NCI-H524 (cell line): Measurements from ENCODE around the gene ATL1.
"Not testable (repeated sequence)": the region's sequence is repeated elsewhere in the genome, so short reads cannot be mapped to it uniquely, and the experiment has no call there.

Experiments
- DNase-seq, 2 experiments: peaks; one replicate each; lab custom pipeline; 2025; lab: John Stamatoyannopoulos, UW

The ATL1 gene

GRCh38 chr14:50602035-50602434, 42.1 kb downstream of the ATL1 start:
- no peak for DNase-seq

GRCh38 chr14:50603565-50603964, 43.6 kb downstream of the ATL1 start:
- DNase-seq, result no peak

DNA sequence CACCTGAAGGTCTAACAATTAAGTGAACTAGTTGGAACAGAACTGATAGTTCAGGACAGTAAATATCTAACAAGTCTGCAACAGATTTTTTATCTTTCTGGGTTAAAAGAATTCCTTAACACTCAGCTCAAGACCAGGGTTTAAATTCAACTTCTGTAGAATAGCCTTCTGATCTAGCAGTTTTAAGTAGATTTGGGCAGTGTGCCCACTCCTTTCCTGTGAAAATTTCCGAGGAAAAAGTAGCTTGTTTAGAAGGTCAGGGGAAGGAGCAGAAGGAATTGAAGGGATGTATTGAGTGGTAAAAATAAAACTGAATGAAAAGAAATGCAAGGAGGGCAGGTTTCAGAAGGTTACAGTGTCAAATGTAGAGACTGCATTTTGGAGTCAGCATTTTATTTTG, 45.8 kb downstream of the ATL1 start:
- no peak for DNase-seq

- no peak for DNase-seq
Measured at GRCh38 chr14:50606468-50606867, 46.5 kb downstream of the ATL1 start.

DNA sequence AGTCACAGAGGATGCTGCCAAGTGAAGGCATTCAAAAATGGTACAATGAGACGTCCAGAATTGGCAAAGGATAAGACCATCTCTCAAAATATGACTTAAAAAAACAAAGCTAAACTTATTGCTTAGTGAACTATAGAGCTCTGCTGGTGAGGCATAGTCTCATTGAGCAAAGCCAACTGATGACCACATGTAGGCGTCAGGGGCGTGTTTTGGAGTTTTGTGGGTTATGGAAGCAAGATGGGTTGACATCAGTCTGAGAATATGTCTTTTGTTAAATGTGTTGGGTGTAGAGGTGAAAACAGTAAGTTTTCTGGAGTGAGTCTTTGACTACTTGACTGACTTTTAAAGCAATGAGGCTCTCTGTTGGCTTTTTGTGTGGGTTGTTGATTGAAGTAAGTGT, 47.2 kb downstream of the ATL1 start:
- DNase-seq, result no peak

- DNase-seq, result no peak
Measured at GRCh38 chr14:50607761-50608160, 47.8 kb downstream of the ATL1 start.

DNA sequence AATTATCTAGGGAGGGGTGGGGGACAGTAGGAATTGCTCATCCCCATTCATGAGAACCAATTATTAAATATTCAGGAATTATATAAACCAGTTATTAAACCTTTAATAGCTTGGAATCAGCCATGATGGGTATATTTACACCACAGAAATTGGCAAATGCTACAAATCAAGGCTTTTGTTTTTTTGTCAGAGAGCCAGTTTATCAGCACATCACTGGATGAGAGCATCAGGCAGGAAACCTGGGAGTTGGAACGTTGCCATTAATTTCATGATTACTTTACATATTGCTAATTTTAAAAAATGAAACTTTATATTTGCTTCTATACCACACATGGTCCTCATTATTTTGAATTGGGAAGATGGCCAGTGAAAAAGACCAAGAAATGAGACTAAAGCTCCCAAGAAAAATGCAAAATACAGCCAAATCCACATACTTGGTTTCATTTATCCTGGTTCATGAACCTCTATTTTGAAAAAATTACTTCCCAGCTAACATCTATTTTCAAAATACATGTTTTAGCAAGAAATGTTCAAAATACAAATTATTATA, 48.4 kb downstream of the ATL1 start:
- no peak for DNase-seq

GRCh38 chr14:50610465-50610864, 50.5 kb downstream of the ATL1 start:
- no peak for DNase-seq

DNA sequence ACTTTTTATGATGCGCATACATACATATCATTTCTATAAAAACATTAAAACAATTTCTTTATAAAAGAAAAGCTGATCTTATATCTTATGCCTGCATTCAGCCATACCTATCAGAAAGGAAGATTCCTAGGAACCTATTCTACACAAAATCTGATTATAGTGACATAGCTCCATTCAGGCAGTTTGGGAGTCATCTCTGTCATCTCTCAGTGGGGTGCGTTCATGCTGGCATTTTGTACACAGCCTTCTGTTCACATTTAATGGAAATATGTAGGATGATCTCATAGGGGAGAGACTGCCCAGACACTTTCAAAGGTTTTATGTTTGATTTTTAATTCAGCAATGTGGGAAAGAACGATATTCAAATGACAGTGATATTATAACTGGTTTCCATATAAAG, 52.9 kb downstream of the ATL1 start:
- no peak for DNase-seq

DNA sequence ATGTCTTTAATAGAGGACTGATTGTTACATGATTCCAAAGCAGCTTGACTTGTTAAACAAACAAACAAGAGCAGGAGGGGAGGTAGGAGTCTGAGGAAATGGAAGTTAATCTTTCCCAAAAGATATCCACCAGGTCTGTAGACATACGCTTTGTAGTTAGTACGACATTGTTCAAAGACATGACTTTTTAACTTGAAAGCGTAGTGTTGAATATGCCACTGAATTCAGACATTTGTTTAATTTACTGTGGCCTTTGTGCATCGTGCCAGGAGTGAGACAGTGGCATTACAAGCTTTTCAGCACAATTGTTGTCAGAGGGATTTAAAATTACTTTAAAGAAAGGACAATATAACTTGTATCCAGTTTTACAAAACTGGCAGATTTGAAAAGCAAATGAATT, 55.1 kb downstream of the ATL1 start:
- no peak for DNase-seq

DNA sequence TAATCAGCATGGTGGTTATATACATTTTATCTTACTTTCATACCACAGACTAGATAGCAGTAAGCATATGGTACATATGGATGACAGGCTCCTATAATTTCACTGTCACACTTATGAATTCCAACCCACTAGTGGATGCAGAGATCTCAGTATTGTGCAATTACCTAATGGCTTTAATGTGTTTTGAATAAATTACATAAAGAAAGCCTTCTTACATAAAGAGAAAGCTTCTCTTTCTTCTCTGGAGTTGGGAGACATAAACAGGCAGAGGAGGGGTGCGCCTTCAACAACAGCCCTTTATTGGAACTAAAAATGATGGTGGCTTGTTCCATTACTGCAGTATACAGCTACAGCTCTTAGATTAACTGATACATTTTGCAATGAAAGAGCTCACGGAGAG, 55.6 kb downstream of the ATL1 start:
- DNase-seq, result no peak

GRCh38 chr14:50616275-50616674, 56.3 kb downstream of the ATL1 start:
- no peak for DNase-seq

DNA sequence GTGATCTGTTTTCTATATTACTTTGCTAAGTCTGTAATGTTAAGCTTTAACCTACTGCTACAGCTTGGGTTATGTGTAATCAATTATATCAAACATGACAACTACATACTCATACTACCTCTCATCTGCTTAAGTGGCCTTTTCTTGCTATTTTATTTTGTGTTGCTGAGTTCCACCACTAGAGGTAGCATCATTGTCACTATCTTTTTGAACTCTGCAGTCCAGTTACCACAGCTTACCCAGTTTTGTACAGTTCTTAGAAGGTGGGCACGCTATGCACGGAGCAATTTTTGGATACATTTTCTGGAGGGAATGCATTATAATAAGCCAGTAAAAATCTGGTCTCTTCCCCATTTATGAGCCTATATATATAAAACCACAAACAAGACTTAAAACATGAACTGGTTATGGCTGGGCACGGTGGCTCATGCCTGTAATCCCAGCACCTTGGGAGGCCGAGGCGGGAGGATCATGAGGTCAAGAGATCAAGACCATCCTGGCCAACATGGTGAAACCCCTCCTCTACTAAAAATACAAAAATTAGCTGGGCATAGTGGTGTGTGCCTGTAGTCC, 59.7 kb downstream of the ATL1 start:
- peak; percentile 29 to 60 for DNase-seq

DNA sequence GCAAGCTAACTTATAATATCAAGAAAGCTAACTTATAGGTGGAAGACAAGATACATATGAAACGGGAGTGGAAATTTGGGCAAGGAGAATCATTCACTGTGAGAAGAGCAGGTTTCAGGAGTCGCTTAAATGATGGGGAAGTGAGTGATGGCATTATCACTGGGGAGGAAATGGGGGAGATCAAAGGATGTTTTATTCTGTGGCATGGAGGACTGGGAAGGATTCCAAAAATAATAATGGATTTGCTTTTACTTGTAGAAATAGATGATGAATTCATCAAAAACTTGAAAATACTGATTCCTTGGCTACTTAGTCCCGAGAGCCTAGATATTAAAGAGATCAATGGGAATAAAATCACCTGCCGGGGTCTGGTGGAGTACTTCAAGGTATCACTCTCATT, 60.4 kb downstream of the ATL1 start:
- DNase-seq, result no peak

DNA sequence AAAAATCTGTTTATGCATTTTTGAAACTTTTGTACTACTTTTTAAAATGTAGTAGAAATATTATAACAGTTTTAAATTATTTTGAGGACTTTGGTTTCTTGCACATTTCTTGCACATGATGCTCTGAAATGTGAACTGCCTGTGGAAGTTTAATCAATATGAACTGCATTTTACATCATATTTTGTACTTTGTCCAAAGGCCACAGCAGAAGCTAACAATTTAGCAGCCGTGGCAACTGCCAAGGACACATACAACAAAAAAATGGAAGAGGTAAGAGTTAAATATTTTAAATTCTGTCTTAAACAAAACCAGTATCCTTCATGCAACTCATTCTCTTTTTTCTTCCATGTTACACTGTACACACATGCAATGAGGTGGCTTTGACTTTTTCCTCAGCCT, 63.0 kb downstream of the ATL1 start:
- DNase-seq, result no peak

GRCh38 chr14:50624447-50624846, 64.5 kb downstream of the ATL1 start:
- no peak for DNase-seq

DNA sequence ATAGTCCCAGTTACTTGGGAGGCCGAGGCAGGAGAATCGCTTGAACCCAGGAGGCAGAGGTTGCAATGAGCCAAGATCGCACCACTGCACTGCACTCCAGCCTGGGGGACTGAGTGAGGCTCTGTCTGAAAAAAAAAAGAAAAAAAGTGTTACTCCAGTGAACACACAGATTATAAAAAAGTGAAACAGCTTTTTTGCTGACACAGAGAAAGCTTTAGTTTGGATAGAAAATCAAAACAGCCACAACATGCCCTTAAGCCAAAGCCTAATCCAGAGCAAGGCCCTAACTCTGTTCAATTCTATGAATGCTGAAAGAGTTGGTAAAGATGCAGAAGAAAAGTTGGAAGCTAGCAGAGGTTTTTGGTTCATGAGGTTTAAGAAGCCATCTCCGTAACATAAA, 65.0 kb downstream of the ATL1 start:
- DNase-seq, result not testable (repeated sequence)

DNA sequence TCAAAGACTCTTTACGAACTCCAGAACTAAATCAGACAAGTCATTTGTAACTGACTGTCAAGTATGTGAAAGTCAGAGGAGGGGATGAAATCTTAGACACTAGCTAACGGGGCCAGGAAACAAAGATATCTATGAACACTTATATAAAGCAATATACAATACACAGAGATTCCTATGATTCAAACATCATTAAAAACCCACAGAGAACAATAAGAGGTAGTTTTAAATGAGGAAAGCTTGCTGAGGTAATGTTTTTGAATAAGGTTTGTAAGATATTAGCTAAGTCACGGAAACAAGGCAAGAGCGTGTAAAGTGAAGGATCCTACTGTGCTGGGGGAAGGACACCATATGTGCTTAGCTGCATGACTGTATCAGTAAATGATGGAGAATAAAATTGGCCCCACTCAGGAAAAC, 71.5 kb downstream of the ATL1 start:
- DNase-seq, result no peak

GRCh38 chr14:50633954-50634353, 74.0 kb downstream of the ATL1 start:
- DNase-seq, result no peak

GRCh38 chr14:50635141-50635540, 75.2 kb downstream of the ATL1 start:
- no peak for DNase-seq

DNA sequence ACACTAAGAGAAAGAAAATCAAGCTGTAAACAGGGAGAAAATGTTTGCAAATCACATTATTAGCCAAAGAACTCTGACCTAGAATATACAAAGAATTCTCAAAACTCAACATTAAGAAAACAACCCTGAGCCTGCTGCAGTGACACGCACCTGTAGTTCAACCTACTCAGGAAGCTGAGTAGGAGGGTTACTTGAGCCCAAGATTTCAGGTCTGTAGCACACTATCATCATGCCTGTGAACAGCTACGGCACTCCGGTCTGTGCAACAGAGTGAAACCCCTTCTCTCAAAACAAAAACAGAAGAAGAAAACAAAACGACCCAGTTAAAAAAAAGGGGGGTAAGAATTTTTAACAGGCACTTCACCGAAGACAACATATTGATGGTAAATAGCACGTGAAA, 87.3 kb downstream of the ATL1 start:
- no peak for DNase-seq

DNA sequence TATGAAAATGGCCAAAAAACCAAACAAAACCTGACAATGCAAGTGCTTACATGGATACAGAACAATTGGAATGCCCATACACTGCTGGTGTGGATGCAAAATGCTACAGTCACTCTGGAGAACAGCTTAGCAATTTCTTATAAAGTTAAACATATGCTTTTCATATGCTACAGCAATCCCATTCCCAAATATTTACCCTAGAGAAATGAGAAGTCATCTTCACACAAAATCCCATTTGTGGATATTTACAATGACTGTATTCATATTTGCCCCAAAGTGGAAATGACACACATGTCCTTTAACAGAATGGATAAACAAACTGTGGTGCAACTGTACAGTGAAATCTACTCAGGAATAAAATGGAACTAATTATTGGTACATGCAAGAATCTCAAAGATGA, 87.8 kb downstream of the ATL1 start:
- no peak for DNase-seq

- no peak for DNase-seq
Measured at GRCh38 chr14:50649691-50650090, 89.7 kb downstream of the ATL1 start.

DNA sequence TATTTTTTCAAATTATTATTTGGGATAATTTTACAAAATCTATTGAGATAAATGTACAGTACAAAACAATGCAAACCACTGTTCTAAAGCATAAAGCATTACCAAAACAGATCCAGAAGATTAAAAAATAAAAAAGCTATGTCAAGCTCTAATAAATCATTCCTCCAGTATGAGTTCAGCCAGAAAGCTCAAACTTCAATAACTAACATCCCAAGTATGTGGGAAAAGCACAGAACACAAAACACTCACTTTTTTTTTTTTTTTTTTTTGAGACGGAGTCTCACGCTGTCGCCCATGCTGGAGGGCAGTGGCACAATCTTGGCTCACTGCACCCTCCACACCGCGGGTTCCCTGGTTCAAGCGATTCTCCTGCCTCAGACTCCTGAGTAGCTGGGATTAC, 96.8 kb downstream of the ATL1 start:
- no peak for DNase-seq

DNA sequence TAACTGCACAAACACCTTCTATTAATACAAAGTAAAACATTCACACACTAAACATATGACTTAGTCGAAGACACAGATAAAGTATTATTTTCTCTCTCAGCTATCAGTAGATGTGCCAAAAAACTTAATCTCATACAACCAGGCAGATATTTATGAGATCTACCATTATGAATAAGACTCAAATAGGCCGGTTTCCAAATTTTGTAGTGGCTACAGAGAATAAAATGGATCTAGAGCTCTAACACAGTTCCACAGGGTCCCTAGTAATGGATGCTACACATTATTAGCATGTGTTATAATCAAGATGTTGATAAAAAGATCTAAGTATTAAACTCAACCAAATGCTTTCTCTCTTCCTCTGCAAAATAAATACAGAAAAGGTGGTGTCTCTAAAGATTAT, 97.8 kb downstream of the ATL1 start:
- no peak for DNase-seq
